SKM-1 treated with dmso at 0.1 percent for 144 hours (cell line): ENCODE measurements around the gene KCNIP4.
A peak's percentile ranks its signal among the peaks of the same experiment; 100 is the strongest.

Source experiments
- DNase-seq: peaks from one replicate; lab custom pipeline; 2025; ENCODE audit not compliant: unreplicated experiment; lab: John Stamatoyannopoulos, UW

KCNIP4 gene

DNA sequence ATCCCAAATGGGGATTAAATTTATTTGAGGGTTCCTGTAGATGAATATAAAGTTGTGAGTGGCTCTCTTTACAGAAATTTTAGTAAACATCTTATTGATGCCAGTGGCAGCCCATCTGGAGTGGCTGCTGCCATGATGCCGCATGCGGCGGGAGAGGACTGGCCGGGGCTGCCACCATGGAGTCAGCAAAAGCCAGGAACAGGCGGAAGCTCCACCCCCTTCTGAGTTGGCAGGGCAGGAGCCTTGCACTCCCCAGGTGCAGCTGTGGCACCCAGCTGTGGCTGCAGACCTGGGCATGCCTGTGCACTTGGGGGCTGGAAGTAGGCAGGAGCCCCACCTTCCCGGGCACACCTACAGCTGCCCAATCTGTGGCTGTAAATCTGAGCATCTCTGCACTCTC lies 92.3 kb downstream of the KCNIP4 start:
- no peak for DNase-seq

- DNase-seq, result no peak
Observed at GRCh38 chr4:21849077-21849476, 99.5 kb downstream of the KCNIP4 start.

DNA sequence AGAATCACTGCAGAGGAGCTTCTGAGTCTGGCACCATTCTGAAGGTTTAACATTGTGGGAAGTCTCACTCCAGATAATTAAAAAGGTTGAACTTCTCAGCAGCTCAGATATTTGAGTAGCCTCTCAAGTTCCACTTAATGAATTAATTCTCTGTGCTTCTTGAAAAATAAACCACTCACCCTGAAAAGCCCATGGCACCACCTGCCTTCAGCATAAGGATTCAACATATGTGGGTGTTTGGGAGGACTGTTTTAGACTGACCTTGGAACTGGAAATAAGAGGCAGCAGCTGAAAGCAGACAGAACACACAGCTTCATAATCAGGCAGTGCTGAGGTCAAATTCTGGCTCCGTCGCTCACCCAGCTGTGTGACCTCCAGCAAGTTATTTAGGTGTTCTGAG lies 100.6 kb downstream of the KCNIP4 start:
- DNase-seq, result no peak

DNA sequence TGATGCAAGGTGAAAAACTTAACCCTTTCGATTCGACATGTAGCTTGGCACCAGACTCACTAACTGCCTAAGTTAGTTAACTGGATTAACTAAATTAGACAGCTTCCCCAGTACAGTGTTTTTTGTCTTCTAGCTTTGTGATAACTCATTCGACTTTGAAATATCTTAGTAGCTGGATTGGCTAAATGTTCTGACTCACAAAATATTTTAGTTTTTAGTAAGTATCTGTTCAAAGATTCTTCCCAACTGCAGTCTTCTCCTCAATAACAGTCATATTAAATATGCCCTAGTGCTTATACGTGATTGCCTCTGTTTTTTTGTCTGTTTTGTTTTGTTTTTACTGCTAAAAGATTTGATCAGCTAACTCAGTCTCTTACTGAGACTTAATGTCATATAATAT lies 102.9 kb downstream of the KCNIP4 start:
- DNase-seq, result no peak

GRCh38 chr4:21835712-21836111 lies 112.9 kb downstream of the KCNIP4 start:
- DNase-seq, result no peak

DNA sequence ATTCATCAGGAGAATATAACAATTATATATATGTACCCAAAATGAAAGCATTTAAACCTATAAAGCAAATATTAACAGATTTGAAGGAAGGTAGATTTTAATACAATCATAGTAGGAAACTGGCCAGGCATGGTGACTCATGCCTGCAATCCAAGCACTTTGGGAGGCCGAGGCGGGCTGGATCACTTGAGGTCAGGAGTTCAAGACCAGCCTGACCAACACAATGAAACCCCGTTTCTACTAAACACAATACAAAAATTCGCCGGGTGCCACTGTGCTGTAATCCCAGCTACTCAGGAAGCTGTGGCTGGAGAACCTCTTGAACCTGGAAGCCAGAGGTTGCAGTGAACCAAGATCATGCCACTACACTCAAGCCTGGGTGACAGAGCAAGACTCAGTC lies 118.3 kb downstream of the KCNIP4 start:
- DNase-seq, result no peak

GRCh38 chr4:21827575-21827974 lies 121.0 kb downstream of the KCNIP4 start:
- DNase-seq, result no peak

DNA sequence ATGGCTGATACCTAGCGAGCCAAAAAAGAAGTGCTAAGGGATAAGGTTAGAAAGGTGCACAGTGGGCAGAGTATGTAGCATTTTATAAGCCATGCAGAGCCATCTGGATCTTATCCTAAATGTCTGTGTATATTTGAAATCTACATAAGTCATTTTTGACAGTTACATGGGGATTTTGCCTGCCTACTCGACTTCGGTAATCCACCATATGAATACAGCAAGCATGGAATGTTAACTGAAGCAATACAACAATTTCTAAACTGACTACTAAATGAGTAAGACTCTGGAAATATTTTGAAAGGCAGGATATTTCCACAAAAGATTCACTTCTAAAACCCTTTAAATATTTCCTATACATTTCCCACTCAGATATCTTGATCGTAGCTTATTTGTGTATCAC lies 122.5 kb downstream of the KCNIP4 start:
- DNase-seq, result no peak

DNA sequence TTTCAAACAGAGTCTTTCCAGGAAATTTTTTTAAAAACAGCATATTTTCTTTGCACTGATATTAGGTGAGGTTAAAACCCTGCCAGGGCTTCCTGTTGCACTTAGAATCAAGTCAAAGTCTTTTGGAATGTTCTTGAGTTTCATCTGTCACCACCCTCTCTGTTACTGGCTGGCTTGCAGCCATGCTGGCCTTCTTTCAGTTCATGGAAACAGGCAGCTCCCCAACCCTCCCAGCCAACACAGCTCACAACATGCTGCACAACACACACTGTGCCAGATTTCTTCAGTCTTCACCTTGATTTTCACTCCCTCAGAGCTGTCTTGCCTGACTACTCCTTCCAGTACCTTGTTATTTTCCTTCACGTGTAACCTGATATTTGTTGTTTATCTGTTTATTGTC lies 129.5 kb downstream of the KCNIP4 start:
- DNase-seq, result no peak

DNA sequence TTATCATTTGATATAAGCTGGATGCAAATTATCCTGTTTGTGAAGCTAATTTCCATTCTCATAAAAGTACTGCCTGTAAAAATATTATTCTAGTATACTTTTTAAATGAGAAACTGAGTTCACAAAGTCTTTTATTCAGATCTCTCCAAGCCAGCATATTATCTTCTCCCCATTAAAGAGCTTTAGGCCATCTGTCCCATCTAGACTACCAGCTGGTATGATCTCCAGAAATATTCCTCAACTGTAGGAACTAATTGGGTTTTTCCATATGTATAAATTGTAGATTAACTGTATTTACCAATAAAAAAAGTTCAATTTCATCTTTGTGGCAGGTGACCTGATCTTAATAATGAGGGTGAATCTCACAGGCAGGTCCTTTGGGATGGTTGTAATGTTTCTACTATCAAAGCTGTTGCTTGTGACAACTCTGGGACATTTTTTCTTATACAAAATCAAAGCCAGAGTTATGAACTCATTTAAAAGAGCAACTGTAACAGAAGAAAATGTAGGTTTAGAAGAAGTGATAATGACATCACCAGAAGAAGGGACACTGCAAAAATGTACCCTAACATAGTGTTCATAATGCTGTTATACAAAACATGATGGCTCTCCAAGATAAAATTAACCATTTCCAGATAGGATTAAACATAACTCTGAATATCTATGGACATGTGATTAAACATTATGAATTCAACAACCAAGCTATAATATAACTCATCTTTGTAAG lies 132.8 kb downstream of the KCNIP4 start:
- DNase-seq, result no peak

DNA sequence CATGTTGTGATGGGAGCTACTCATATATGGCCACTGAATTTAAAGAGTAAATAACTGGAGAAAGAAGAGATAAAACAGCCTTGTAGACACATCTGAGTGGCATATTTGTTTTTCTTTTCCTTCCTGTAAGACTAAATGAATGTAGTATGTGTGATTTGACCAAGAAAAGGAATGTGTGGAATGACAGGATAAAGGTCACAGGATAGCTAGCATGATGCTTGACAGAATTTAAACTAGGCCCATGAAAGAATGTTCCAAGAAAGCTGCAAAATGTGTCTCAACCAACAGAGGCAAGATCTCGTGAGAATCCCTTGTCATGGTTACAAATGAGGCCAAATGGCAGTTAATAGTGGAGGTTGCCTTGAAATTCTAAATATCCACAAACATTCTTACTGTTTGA lies 137.0 kb downstream of the KCNIP4 start:
- no peak for DNase-seq

- DNase-seq, result no peak
Observed at GRCh38 chr4:21806991-21807390, 141.6 kb downstream of the KCNIP4 start.

DNA sequence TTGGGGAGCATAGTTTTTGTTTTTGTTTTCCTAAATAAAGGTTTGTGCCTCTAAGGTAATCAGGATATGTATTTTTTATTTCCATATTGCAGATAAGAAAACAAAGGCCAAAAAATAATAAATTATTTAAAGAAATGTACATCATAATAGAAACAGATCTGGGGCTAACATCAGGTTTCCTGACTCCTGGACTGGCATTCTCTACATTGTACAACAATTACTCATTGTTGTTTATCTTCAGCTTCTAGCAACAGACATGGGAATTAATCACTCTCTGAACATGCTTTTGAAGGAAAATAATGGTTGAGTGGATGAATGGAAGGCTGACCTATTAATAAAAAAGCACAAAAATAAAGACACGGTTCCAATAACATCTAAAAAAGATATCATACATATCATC lies 146.2 kb downstream of the KCNIP4 start:
- DNase-seq, result no peak

DNA sequence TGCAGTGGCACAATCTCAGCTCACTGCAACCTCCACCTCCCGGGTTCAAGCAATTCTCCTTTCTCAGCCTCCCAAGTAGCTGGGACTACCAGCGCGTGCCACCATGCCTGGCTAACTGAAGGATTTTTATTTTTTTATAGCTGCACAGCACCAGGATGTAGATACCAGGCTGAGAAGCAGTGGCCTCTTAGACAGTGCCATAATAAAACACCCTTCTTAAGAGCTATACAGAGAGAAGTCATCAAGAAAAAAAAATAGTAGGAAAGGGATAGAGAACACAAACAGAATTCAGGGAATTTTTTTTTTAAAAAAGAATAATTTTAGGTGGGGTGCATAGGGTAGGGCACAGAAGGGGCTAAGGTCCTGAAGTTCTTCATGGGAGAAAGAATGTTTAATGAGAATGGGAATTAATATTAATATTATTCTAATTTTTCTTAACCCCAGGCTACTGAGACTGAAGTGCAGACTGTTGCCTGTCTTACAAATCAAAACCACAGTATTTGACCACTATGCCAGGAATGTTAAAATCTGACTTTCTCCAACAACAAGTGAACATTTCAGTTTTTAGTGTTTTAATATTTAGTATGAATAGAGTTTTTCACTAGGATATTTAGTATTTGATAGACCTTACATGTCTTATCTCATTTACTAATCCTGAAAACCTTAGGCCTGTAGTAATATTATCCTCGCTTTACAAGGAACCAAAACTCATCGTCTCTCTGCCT lies 146.7 kb downstream of the KCNIP4 start:
- DNase-seq, result no peak

- no peak for DNase-seq
Observed at GRCh38 chr4:21795091-21795490, 153.5 kb downstream of the KCNIP4 start.

- DNase-seq, result no peak
Observed at GRCh38 chr4:21792736-21793135, 155.8 kb downstream of the KCNIP4 start.

DNA sequence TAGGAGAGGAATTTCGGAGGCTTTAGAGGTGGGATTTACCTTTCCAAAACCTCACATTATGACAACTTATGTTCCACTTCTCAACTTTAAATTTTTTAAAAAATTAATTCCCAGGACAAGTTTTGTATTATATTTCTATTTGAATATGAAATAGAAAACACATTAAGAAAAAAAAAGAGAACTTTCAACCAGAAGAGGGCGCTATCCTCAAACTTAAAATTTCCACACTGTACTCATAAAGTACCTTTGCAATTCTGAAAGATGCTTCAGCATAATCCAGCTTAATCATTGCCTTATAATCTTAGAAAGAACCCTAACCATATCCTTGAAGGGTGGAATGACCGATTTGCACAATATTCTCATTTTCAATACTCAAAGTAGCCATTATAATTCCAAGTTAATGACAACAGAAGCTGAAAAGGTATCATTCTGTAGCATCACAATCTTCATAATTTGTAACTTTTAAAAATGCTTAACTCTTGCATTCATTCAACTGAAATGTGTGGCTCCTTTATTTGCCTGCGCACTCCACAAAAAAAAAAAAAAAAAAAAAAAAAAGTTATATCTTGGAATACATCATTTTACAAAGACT lies 158.0 kb downstream of the KCNIP4 start:
- DNase-seq, result peak; percentile 11

DNA sequence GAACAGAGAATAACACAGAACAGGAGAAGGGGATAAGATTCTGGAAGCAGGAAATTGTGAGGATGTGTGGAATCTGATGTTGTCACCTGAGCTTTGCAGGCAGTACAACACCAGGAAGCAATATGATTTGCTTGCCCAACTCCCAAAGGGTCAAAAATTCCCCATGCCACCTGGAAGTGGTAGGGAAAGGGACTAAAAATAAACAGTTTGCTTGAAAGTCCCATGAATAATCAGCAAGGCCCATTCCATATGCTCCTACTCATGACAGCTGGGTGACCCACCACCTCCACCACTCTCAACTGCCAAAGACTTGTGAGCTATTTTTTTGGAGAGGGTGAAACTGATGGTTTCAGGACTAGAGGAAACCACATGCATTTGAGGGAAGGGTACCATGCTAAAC lies 168.4 kb downstream of the KCNIP4 start:
- no peak for DNase-seq

GRCh38 chr4:21778702-21779101 lies 169.9 kb downstream of the KCNIP4 start:
- DNase-seq, result peak; percentile 70

GRCh38 chr4:21775703-21776102 lies 172.9 kb downstream of the KCNIP4 start:
- no peak for DNase-seq

DNA sequence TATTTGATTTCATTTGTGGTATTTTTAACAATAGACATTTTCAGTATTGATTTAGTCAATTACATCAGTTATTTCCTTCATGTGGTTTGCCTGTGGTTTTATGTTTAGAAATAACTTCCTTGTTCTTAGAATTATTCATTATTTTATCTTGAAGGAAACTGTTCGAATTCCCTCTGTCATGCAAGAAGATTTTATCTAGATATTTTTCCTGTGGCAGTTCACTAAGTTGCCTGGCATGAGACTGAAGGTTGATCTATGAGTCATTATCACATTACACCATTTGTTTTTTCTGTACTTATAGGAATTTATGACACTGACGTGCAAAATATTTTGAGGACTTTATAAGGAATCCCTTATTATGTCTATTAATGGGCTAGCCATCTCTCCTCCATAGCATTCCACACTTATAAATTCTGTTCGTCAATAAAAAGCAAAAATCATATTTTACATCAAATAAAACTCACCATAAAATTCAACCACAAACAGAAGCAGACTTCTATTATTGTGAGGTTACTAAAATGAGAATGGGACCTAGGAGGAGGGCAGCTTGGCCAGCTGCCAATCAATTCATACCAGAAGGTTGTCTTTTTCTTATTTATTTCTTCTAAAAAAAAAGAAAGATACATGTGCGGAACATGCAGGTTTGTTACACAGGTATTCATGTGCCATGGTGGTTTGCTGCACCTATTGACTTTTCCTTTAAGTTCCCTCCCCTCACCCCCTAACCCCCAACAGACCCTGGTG lies 179.0 kb downstream of the KCNIP4 start:
- DNase-seq, result no peak
